ENCODE data around the gene PARD3B. TPM values are rescaled to one million over a fixed set of nuclear protein-coding genes. Genes with fewer than 3 reads are reported as not detected.

Gene PARD3B
- total RNA-seq, 1 donor from 2014 or later: 18.4 TPM

DNA sequence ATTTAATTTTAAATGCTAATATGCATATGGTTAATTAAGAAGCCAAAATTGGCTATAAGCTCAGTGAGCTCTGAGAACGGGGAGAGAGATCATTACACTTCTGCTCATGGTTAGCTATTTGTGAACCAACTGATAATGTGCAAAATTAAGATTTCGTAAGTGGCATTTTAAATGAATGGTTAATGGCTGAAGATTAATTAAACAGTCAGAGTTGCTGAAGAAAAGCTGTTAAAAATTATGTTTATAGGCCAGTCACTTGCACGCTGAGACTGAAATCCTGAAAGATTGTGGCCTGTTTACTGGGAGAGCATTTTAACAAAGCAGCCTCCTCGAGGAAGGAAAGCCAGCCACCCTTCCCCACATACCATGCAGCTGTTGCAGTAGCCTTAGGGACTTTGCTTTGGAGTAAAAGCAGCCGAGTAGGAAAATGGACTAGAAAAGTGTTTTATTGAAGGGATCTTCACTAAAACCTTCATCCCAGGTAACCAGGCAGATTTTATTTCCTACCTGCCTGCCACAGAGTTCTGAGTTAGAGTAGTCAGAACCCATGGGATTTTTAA is 918.3 kb downstream of the PARD3B start:
- H3K27me3 Mint-ChIP-seq (ENCODE audit: low read depth): no peaks in the 10 kb centered on the region
- no peak overlapping the region for H3K4me3 Mint-ChIP-seq
- no peaks in the 10 kb centered on the region for H3K9me3 Mint-ChIP-seq
- H3K27ac Mint-ChIP-seq (ENCODE audit: unreplicated experiment): no peak overlapping the region
- no peaks in the 10 kb centered on the region for H3K36me3 Mint-ChIP-seq (ENCODE audit: low read depth)
- H3K4me1 Mint-ChIP-seq: no peaks in the 10 kb centered on the region
- no peak for DNase-seq (ENCODE audit: low read depth, low spot score)
- TF ChIP-seq, protein P1, sequence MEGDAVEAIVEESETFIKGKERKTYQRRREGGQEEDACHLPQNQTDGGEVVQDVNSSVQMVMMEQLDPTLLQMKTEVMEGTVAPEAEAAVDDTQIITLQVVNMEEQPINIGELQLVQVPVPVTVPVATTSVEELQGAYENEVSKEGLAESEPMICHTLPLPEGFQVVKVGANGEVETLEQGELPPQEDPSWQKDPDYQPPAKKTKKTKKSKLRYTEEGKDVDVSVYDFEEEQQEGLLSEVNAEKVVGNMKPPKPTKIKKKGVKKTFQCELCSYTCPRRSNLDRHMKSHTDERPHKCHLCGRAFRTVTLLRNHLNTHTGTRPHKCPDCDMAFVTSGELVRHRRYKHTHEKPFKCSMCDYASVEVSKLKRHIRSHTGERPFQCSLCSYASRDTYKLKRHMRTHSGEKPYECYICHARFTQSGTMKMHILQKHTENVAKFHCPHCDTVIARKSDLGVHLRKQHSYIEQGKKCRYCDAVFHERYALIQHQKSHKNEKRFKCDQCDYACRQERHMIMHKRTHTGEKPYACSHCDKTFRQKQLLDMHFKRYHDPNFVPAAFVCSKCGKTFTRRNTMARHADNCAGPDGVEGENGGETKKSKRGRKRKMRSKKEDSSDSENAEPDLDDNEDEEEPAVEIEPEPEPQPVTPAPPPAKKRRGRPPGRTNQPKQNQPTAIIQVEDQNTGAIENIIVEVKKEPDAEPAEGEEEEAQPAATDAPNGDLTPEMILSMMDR (conservative IDR thresholded peaks at IDR 0.05): no peak

DNA sequence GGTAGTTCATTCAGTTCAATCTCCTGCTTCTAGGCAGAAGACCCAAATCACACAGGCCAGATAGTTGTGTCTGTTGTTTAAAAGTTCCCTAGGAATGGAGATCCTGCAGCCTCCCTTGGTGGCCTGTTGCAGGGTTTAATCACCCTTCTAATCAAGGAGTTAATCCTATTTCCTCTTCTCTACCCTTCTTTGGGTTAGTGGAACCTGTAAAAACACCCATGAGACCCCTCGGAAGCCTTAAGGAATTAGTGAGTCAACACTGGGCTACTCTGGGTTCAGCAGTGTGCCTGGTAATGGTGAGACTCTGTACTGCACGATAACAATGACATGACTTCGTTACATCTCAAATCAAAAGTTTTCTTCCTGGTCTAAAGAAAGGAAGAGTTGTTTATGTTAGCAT is 919.4 kb downstream of the PARD3B start:
- Mint-ChIP-seq H3K9me3 (peaks cover 4% of the 10 kb centered on the region), H3K36me3 (ENCODE audit: low read depth) (no peaks in the 10 kb centered on the region), H3K27ac (ENCODE audit: unreplicated experiment) (no peak overlapping the region), H3K4me1 (no peaks in the 10 kb centered on the region), H3K4me3 (no peak overlapping the region), H3K27me3 (ENCODE audit: low read depth) (no peaks in the 10 kb centered on the region)
- TF ChIP-seq, protein P1 (conservative IDR thresholded peaks at IDR 0.05): no peak
- no peak for DNase-seq (ENCODE audit: low read depth, low spot score)

DNA sequence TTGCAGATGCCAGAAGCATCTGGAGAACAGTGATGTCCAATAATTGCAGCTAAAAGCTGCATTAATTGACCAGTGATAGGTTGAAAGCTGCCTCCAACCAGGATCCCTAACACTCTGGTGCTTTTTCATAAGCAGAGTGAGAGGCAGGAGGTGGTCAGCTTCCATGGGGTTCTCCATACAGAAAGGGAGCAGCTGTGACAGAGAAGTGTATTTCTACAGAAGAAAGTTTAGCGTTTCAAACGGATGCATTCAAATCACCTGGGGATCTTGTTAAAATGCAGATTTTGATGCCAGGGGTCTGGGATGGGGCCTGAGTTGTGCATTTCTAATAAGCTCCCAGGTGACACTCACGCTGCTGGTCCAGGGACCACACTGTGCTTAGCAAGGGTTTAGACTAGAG is 920.5 kb downstream of the PARD3B start:
- Mint-ChIP-seq H3K36me3 (ENCODE audit: low read depth) (no peaks in the 10 kb centered on the region), H3K27ac (ENCODE audit: unreplicated experiment) (no peak overlapping the region), H3K9me3 (peaks cover 4% of the 10 kb centered on the region), H3K4me3 (no peak overlapping the region), H3K27me3 (ENCODE audit: low read depth) (no peaks in the 10 kb centered on the region), H3K4me1 (peaks cover 1% of the 10 kb centered on the region)
- TF ChIP-seq, protein P1 (conservative IDR thresholded peaks at IDR 0.05): no peak
- no peak for DNase-seq (ENCODE audit: low read depth, low spot score)

DNA sequence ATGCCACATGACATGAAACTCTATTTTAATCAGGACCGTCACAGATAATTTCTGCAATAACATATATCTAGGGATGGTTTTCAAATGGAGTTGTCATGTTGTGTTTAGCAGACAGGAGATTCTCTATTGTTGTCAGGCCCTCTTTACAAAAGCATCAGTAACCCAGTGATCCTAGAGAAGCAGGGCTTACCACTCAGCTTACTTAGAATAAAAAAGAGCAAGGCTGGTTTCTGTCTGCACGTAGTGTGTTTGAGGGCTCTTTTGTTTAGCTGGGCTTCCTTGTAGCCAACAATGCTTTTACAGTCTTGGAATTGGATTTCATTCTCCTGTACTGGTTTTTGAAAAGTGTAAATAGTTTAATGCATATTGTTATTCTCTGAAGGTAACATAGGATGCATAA is 926.5 kb downstream of the PARD3B start:
- Mint-ChIP-seq H3K4me1 (peaks cover 13% of the 10 kb centered on the region), H3K27ac (ENCODE audit: unreplicated experiment) (no peak overlapping the region), H3K36me3 (ENCODE audit: low read depth) (no peaks in the 10 kb centered on the region), H3K4me3 (no peak overlapping the region), H3K27me3 (ENCODE audit: low read depth) (no peaks in the 10 kb centered on the region), H3K9me3 (peaks cover 4% of the 10 kb centered on the region)
- no peak for DNase-seq (ENCODE audit: low read depth, low spot score)
- TF ChIP-seq, protein P1 (conservative IDR thresholded peaks at IDR 0.05): no peak

DNA sequence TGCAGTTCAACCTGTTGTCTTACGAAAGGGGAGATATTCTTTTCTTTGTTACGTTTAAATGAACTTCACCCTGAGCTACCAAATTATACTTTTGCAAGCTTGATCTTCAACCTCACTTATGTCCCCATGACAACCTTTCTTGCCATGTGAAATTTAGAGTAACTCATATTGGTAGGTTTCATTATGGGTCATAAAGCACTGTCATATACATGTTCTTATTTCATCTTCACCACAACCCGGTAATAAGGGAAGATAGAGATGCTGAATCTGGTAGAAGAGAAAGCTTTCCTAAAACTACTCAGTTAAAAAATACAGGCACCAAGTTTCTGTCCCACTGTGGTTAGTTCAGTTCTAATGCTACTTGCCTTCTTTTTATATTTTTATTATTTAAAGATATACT is 928.5 kb downstream of the PARD3B start:
- Mint-ChIP-seq H3K27ac (ENCODE audit: unreplicated experiment) (no peak overlapping the region), H3K27me3 (ENCODE audit: low read depth) (no peaks in the 10 kb centered on the region), H3K36me3 (ENCODE audit: low read depth) (no peaks in the 10 kb centered on the region), H3K4me3 (no peak overlapping the region), H3K9me3 (peaks cover 4% of the 10 kb centered on the region), H3K4me1 (peaks cover 18% of the 10 kb centered on the region)
- TF ChIP-seq, protein P1 (conservative IDR thresholded peaks at IDR 0.05): no peak
- DNase-seq (ENCODE audit: low read depth, low spot score): no peak

Measured in neural crest cell (in vitro differentiated cells).